ENCODE results near the gene RPL19.

The RPL19 gene

DNA sequence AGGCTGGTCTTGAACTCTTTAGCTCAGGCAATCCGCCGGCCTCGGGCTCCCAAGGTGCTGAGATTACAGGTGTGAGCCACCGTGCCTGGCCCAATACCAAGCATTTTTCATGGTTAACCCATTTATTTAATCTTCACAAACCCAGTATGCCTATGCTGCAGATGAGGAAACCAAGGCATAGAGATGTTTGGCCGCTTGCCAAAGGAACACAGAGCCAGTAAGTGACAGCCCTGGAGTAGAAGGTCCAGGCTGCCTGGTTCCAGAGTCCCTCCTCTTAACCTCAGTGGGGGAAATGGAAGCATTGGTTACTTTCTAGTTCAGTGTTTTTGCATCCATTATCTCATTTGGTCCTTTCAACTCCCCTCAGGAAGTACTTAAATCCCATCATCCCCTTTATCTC is 18.8 kb upstream of the RPL19 start:
- FAIRE-seq (no peak), DNase-seq (ENCODE audit: insufficient read length, low spot score) (no peak)
- TF ChIP-seq, protein P1, sequence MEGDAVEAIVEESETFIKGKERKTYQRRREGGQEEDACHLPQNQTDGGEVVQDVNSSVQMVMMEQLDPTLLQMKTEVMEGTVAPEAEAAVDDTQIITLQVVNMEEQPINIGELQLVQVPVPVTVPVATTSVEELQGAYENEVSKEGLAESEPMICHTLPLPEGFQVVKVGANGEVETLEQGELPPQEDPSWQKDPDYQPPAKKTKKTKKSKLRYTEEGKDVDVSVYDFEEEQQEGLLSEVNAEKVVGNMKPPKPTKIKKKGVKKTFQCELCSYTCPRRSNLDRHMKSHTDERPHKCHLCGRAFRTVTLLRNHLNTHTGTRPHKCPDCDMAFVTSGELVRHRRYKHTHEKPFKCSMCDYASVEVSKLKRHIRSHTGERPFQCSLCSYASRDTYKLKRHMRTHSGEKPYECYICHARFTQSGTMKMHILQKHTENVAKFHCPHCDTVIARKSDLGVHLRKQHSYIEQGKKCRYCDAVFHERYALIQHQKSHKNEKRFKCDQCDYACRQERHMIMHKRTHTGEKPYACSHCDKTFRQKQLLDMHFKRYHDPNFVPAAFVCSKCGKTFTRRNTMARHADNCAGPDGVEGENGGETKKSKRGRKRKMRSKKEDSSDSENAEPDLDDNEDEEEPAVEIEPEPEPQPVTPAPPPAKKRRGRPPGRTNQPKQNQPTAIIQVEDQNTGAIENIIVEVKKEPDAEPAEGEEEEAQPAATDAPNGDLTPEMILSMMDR (IDR thresholded peaks at IDR 0.05; ENCODE audit: insufficient read depth, missing control alignments), result no peak

DNA sequence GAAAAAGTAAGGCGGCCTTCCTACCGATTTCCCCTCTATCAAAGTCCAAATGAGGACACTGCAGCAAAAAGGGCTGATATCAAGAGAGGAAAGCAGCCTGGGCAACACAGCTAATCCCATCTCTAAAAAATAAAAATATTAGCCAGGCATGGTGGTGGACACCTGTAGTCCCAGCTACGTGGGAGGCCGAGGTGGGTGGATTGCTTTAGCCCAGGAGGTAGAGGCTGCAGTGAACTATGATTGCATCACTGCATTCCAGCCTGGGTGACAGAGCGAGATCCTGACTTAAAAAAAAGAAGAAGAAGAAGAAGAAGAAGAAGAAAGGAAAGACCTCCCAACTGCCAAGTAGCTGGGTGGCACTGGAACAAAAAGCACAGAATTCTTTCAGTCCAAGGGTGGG is 17.0 kb upstream of the RPL19 start:
- TF ChIP-seq, protein P1 (IDR thresholded peaks at IDR 0.05; ENCODE audit: insufficient read depth, missing control alignments), result no peak
- FAIRE-seq (no peak), DNase-seq (ENCODE audit: insufficient read length, low spot score) (no peak)

GRCh38 chr17:39183720-39184119 is 16.4 kb upstream of the RPL19 start:
- FAIRE-seq, result no peak
- DNase-seq (ENCODE audit: insufficient read length, low spot score), result no peak
- TF ChIP-seq, protein P1 (IDR thresholded peaks at IDR 0.05; ENCODE audit: insufficient read depth, missing control alignments), result no peak

DNA sequence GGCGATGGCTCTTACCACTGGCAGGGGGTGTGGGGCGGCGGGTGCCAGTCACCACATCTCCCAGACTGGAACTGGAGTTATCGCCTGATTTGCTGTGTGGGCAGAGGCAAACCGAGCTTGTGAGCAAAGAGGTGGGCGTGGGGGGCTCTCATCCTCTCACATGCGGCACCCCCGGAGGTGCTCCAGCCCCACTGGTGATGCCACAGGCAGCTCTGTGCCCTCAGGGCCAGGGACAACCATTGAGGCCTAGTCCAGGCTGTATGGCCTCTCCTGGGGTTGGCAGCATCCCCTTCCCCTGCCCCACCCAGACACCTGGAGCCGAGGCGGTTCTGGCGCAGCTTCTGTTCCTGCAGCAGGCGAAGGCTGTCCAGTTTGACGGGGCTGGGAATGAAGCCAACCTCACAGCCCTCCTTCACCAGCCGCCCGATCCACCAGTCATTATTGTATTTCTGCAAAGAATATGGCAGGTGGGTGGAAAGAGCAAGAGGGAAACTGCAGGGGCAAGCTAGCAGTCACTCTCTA is 13.5 kb upstream of the RPL19 start:
- TF ChIP-seq, protein P1 (IDR thresholded peaks at IDR 0.05; ENCODE audit: insufficient read depth, missing control alignments), result no peak
- FAIRE-seq, result no peak
- no peak for DNase-seq (ENCODE audit: insufficient read length, low spot score)

GRCh38 chr17:39187152-39187830 is 12.8 kb upstream of the RPL19 start:
- DNase-seq (ENCODE audit: insufficient read length, low spot score) (no peak), FAIRE-seq (no peak)
- TF ChIP-seq, protein P1 (IDR thresholded peaks at IDR 0.05; ENCODE audit: insufficient read depth, missing control alignments), result no peak

DNA sequence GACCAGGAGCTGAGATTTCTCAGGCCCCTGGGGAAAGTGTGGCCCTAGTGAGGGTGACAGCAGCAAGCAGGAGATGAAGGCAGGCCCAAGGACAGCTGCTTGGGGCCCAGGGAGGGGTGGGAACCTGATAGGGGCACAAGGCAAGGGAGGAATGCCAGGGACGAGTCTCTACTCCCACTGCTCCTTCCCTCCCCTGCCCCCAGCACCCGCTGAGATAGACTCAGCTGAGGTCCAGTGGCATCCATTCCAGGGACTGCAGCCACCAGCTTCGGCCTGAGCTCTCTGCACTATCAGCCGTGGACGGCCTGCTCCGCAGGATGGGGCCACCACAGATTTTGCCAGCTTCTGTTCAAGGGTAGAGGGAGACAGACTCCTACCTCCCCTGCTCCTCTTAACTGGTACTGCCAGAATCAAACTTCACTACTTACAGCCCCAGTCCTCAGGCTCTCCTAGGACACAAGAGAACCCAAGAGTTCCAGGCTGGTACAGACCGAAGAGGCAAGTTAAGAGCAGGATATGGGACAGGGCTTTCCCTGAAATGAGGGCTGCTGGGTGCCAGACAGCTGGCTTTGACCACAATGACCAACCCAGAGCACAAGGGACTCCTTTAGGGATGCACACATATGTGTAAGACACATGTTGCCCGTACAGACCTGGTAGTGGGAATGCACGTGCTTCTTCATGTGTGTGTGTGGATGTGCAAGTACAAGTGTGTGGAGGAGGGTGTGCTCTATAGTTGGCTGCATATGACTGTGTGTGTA is 8.2 kb upstream of the RPL19 start:
- FAIRE-seq, result no peak
- no peak for DNase-seq (ENCODE audit: insufficient read length, low spot score)
- TF ChIP-seq, protein P1 (IDR thresholded peaks at IDR 0.05; ENCODE audit: insufficient read depth, missing control alignments), result no peak

DNA sequence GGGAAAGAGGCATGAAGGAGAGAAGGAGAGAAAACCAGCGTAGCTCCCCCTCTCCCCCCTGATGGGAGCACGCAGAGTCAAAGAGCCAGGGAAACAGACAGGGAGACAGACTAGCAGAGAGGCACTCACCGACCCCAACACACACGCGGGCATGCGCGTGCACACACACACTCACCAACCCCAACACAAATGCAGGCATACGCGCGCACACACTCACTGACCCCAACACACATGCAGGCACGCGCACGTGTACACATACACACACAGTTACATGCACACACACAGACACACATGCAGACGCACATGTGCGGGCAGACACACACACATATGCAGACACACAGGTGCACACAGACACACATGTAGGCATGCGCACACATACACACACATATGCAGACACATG is 7.2 kb upstream of the RPL19 start:
- DNase-seq (ENCODE audit: insufficient read length, low spot score) (no peak), FAIRE-seq (no peak)
- TF ChIP-seq, protein P1 (IDR thresholded peaks at IDR 0.05; ENCODE audit: insufficient read depth, missing control alignments), result no peak

Data from D721Med (cell line).